PFSK-1 (cell line): Measurements from ENCODE around the gene SULF2.

Experiments used
- FOXP2 ChIP-seq: optimal IDR thresholded peaks from 2 replicates; pipeline ENCODE3; 2011; ENCODE audit warnings: borderline replicate concordance, control low read depth, inconsistent platforms; ENCODE audit not compliant: insufficient read depth; ENCODE audit errors: extremely low read length, extremely low read depth
- POLR2AphosphoS5 ChIP-seq: IDR thresholded peaks from 2 replicates; pipeline ENCODE4 v1.6.1; 2012; ENCODE audit warnings: low read depth, mild to moderate bottlenecking, control low read depth, low read length, moderate library complexity
- SIN3A ChIP-seq: IDR thresholded peaks from 2 replicates; pipeline ENCODE4 v1.6.1; 2012; ENCODE audit warnings: mild to moderate bottlenecking, low read length, moderate library complexity, borderline replicate concordance; ENCODE audit not compliant: insufficient read depth
- TAF1 ChIP-seq: IDR thresholded peaks from 2 replicates; pipeline ENCODE4 v1.6.1; 2012; ENCODE audit warnings: low read length, control low read depth, borderline replicate concordance; ENCODE audit not compliant: insufficient read depth
- TF ChIP-seq, protein P1 (sequence below), 2 experiments: IDR thresholded peaks; 2 replicates each; pipeline versions ENCODE4 v1.6.1 to v1.8.0; 2011 to 2012; ENCODE audit warnings: low read depth in 2 of 2, low read length in 2 of 2, control low read depth in 1 of 2, inconsistent platforms in 1 of 2, mild to moderate bottlenecking in 1 of 2, moderate library complexity in 1 of 2; ENCODE audit not compliant: insufficient read depth in 1 of 2

Gene SULF2

DNA sequence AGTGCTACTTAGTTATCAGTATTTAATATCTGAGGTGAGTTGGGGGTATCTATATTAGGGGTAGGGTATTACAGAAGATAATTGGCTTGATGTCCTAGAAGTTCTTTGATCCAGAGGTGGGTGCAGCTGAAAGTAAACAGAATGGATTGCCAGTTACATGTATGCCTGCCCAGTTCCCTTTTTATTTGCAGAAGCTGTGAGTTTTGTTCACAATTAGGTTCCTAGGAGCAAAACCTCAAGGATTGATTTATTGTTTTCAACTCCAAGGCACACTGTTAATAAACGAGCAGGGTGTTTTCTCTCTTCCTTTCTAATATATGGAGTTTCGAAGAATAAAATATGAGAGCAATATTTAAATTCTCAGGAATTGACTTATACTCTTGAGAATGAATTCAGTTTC, 129.0 kb downstream of the SULF2 start:
- TF ChIP-seq TAF1 = no peak
- no peak for TF ChIP-seq POLR2AphosphoS5

DNA sequence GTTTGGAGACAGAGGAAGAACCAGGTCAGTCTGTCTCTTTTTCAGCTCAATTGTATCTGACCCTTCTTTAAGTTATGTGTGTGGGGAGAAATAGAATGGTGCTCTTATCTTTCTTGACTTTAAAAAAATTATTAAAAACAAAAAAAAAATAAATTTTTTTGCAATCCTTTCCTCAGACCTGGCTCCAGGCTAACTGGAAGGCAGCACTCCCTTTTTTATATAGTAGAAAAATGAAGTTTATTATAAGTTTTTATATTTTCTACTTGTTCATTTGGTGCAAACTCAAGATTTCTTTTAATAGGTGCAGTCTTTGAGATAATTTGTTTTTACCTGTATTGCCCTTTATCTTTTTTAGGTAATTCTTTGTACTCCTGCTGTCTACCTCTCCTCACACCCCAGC, 129.6 kb downstream of the SULF2 start:
- TF ChIP-seq SIN3A (no peak), FOXP2 (no peak), TAF1 (no peak)

DNA sequence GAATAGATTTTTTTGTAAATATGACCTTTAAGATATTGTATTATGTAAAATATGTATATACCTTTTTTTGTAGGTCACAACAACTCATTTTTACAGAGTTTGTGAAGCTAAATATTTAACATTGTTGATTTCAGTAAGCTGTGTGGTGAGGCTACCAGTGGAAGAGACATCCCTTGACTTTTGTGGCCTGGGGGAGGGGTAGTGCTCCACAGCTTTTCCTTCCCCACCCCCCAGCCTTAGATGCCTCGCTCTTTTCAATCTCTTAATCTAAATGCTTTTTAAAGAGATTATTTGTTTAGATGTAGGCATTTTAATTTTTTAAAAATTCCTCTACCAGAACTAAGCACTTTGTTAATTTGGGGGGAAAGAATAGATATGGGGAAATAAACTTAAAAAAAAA, 130.9 kb downstream of the SULF2 start:
- TF ChIP-seq TAF1 (no peak), POLR2AphosphoS5 (no peak), FOXP2 (no peak), SIN3A (no peak)
- TF ChIP-seq, protein P1, sequence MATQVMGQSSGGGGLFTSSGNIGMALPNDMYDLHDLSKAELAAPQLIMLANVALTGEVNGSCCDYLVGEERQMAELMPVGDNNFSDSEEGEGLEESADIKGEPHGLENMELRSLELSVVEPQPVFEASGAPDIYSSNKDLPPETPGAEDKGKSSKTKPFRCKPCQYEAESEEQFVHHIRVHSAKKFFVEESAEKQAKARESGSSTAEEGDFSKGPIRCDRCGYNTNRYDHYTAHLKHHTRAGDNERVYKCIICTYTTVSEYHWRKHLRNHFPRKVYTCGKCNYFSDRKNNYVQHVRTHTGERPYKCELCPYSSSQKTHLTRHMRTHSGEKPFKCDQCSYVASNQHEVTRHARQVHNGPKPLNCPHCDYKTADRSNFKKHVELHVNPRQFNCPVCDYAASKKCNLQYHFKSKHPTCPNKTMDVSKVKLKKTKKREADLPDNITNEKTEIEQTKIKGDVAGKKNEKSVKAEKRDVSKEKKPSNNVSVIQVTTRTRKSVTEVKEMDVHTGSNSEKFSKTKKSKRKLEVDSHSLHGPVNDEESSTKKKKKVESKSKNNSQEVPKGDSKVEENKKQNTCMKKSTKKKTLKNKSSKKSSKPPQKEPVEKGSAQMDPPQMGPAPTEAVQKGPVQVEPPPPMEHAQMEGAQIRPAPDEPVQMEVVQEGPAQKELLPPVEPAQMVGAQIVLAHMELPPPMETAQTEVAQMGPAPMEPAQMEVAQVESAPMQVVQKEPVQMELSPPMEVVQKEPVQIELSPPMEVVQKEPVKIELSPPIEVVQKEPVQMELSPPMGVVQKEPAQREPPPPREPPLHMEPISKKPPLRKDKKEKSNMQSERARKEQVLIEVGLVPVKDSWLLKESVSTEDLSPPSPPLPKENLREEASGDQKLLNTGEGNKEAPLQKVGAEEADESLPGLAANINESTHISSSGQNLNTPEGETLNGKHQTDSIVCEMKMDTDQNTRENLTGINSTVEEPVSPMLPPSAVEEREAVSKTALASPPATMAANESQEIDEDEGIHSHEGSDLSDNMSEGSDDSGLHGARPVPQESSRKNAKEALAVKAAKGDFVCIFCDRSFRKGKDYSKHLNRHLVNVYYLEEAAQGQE (IDR thresholded peaks at IDR 0.05; ENCODE audit: insufficient read depth in 1 of 2, low read depth in 2 of 2, low read length in 2 of 2) = no peak

DNA sequence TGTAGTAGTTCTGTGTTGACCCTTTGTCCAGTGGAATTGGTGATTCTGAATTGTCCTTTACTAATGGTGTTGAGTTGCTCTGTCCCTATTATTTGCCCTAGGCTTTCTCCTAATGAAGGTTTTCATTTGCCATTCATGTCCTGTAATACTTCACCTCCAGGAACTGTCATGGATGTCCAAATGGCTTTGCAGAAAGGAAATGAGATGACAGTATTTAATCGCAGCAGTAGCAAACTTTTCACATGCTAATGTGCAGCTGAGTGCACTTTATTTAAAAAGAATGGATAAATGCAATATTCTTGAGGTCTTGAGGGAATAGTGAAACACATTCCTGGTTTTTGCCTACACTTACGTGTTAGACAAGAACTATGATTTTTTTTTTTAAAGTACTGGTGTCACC, 131.4 kb downstream of the SULF2 start:
- TF ChIP-seq SIN3A = no peak
- TF ChIP-seq TAF1 = no peak
- TF ChIP-seq, protein P1 (IDR thresholded peaks at IDR 0.05; ENCODE audit: insufficient read depth in 1 of 2, low read depth in 2 of 2, low read length in 2 of 2) = no peak
- no peak for TF ChIP-seq FOXP2
- TF ChIP-seq POLR2AphosphoS5 = no peak

DNA sequence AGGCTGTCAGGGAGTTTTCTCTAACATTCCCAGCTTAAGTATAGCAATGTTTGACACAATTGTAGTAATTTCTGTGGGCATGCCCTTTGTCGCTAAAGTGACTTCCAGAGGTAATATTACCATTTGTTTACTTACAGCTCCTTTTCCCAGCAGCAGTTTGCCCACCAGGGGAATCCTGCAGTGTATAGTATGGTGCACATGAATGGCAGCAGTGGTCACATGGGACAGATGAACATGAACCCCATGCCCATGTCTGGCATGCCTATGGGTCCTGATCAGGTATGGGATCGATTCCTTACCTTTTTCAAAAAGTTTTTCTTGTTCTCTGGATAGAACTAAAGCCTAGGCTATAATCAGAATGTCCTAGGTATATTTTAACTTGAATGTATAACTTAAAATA, 132.5 kb downstream of the SULF2 start:
- TF ChIP-seq POLR2AphosphoS5 (no peak), FOXP2 (no peak), SIN3A (no peak), TAF1 (no peak)
- TF ChIP-seq, protein P1 (IDR thresholded peaks at IDR 0.05; ENCODE audit: insufficient read depth in 1 of 2, low read depth in 2 of 2, low read length in 2 of 2) = no peak

DNA sequence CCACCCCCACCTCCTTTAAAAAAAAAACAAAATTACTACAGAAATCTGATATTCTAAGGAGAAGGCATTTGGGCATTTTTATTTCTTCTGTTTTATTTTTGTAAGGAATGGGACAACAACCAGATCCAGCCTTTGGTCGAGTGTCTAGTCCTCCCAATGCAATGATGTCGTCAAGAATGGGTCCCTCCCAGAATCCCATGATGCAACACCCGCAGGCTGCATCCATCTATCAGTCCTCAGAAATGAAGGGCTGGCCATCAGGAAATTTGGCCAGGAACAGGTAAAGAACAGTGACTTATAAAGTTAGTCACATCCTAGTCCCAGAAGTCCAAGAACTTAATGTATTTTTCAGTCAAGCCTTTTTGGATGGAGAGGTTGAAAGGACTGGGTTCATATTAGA, 133.0 kb downstream of the SULF2 start:
- no peak for TF ChIP-seq TAF1
- TF ChIP-seq FOXP2 = no peak
- TF ChIP-seq SIN3A = no peak
- TF ChIP-seq POLR2AphosphoS5 = no peak
- TF ChIP-seq, protein P1 (IDR thresholded peaks at IDR 0.05; ENCODE audit: insufficient read depth in 1 of 2, low read depth in 2 of 2, low read length in 2 of 2) = no peak
